GM13976 (cell line): ENCODE data around the gene VTI1A.
"Not testable (repeated sequence)": the region's sequence is repeated elsewhere in the genome, so short reads cannot be mapped to it uniquely, and the experiment has no call there.

Source experiments
- DNase-seq: peaks from one replicate; pipeline ENCODE4 v3.0.0; 2012; ENCODE audit warnings: low spot score
- in situ Hi-C: fragments of 300-500 bp; cut with MboI; formaldehyde crosslinking; loops from one replicate; pipeline ENCODE4 v1.12.0; 2022; ENCODE audit warnings: low sequenced_read_pairs, mixed read lengths, inconsistent platforms; ENCODE audit not compliant: unreplicated experiment
- TF ChIP-seq, protein P1 (sequence below): IDR thresholded peaks from 2 replicates; pipeline ENCODE4 v1.5.1; 2012; ENCODE audit warnings: borderline replicate concordance, mild to moderate bottlenecking; ENCODE audit not compliant: insufficient read depth; ENCODE audit errors: extremely low read depth, missing control alignments, control extremely low read depth

The VTI1A gene

GRCh38 chr10:112446855-112447619 lies at the start of gene VTI1A, which contains the start of gene ZDHHC6:
TSS of gene VTI1A (plus strand) at chr10:112447215. CDS start at chr10:112447374, 159 bp downstream.
TSS of gene ZDHHC6 (minus strand) at chr10:112446914. CDS start at chr10:112445436, 1,478 bp downstream.
- in situ Hi-C loops: no loop called here
- TF ChIP-seq, protein P1, sequence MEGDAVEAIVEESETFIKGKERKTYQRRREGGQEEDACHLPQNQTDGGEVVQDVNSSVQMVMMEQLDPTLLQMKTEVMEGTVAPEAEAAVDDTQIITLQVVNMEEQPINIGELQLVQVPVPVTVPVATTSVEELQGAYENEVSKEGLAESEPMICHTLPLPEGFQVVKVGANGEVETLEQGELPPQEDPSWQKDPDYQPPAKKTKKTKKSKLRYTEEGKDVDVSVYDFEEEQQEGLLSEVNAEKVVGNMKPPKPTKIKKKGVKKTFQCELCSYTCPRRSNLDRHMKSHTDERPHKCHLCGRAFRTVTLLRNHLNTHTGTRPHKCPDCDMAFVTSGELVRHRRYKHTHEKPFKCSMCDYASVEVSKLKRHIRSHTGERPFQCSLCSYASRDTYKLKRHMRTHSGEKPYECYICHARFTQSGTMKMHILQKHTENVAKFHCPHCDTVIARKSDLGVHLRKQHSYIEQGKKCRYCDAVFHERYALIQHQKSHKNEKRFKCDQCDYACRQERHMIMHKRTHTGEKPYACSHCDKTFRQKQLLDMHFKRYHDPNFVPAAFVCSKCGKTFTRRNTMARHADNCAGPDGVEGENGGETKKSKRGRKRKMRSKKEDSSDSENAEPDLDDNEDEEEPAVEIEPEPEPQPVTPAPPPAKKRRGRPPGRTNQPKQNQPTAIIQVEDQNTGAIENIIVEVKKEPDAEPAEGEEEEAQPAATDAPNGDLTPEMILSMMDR: no peak
- peak; percentile 88 for DNase-seq

DNA sequence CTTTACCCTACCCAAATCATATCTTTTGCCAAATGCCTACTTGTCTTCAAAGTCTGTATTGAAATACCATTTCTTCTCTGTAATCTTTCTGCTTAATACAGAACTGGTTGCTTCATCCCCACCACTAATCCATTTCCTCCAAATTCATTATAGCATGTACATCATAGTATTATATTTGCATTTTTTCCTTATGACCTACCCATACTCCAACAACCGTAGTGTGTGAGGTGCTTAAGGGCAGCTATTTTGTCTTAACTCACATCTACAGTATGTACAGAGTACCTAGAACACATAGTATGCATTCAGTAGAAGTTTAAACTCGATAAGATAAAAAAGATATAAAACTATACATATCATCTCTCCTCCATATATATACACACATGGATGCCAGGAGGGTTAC lies 49.4 kb upstream of the VTI1A start:
- TF ChIP-seq, protein P1: no peak
- DNase-seq: no peak
- in situ Hi-C loops: no loop called here

DNA sequence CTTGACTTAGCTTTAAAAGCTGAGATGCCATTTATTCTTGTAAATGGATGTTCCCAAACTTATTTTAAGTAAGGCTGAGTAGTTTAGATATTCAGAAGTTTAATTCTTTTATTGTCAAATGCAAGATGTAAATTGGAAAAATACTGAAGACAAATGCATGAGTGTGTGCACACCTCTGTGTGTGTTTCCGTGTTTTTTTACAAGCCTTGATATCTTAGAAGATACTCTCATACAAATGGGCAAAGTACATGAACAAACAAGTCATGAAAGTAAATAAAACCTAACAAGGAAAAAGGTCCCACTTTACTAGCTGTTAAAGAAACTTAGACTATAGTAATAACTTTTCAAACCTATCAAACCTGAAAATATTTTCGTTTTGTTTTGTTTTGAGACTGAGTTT lies 44.1 kb upstream of the VTI1A start:
- in situ Hi-C loops: no loop called here
- no peak for DNase-seq
- TF ChIP-seq, protein P1: no peak

GRCh38 chr10:112404617-112405016 lies 42.4 kb upstream of the VTI1A start:
- in situ Hi-C loops: no loop called here
- TF ChIP-seq, protein P1: no peak
- no peak for DNase-seq

- in situ Hi-C loops, DNase-seq: not testable (repeated sequence)
Measured at GRCh38 chr10:112406806-112407205, 40.2 kb upstream of the VTI1A start.

GRCh38 chr10:112407696-112408095 lies 39.3 kb upstream of the VTI1A start:
- TF ChIP-seq, protein P1: no peak
- in situ Hi-C loops: no loop called here
- DNase-seq: no peak

GRCh38 chr10:112409299-112409698 lies 37.7 kb upstream of the VTI1A start:
- in situ Hi-C loops: no loop called here
- no peak for DNase-seq
- TF ChIP-seq, protein P1: no peak
